NK-92 (cell line): ENCODE data around the gene NIPBL.
"Not testable (repeated sequence)": the region's sequence is repeated elsewhere in the genome, so short reads cannot be mapped to it uniquely, and the experiment has no call there.

Experiments used
- DNase-seq: peaks from one replicate; lab custom pipeline; 2025; ENCODE audit not compliant: unreplicated experiment; lab: John Stamatoyannopoulos, UW

Gene NIPBL

GRCh38 chr5:36945687-36946086 is 69.1 kb downstream of the NIPBL start:
- DNase-seq = no peak

GRCh38 chr5:36946101-36946500 is 69.5 kb downstream of the NIPBL start:
- DNase-seq = no peak

- no peak for DNase-seq
Observed at GRCh38 chr5:36948041-36948440, 71.5 kb downstream of the NIPBL start.

- no peak for DNase-seq
Observed at GRCh38 chr5:36948650-36949049, 72.1 kb downstream of the NIPBL start.

- no peak for DNase-seq
Observed at GRCh38 chr5:36949593-36949992, 73.0 kb downstream of the NIPBL start.

- DNase-seq = no peak
Observed at GRCh38 chr5:36950586-36951457, 74.3 kb downstream of the NIPBL start.

GRCh38 chr5:36953043-36953442 is 76.5 kb downstream of the NIPBL start:
- DNase-seq = no peak

GRCh38 chr5:36957953-36958537 is 81.5 kb downstream of the NIPBL start:
- no peak for DNase-seq

- no peak for DNase-seq
Observed at GRCh38 chr5:36958612-36959011, 82.0 kb downstream of the NIPBL start.

GRCh38 chr5:36965179-36965578 is 88.6 kb downstream of the NIPBL start:
- no peak for DNase-seq

GRCh38 chr5:36969700-36970395 is 93.3 kb downstream of the NIPBL start:
- DNase-seq = no peak

- no peak for DNase-seq
Observed at GRCh38 chr5:36978196-36978595, 101.6 kb downstream of the NIPBL start.

- no peak for DNase-seq
Observed at GRCh38 chr5:36982146-36982545, 105.6 kb downstream of the NIPBL start.

- no peak for DNase-seq
Observed at GRCh38 chr5:36985387-36985786, 108.8 kb downstream of the NIPBL start.

- no peak for DNase-seq
Observed at GRCh38 chr5:36988396-36988795, 111.8 kb downstream of the NIPBL start.

GRCh38 chr5:36998578-36998977 is 122.0 kb downstream of the NIPBL start:
- DNase-seq = no peak

GRCh38 chr5:37002176-37002751 is 125.7 kb downstream of the NIPBL start:
- DNase-seq = no peak

- no peak for DNase-seq
Observed at GRCh38 chr5:37005252-37005651, 128.7 kb downstream of the NIPBL start.

- DNase-seq = no peak
Observed at GRCh38 chr5:37005946-37006540, 129.5 kb downstream of the NIPBL start.

GRCh38 chr5:37013181-37013580 is 136.6 kb downstream of the NIPBL start:
- not testable (repeated sequence) for DNase-seq

- no peak for DNase-seq
Observed at GRCh38 chr5:37014321-37014720, 137.8 kb downstream of the NIPBL start.
